HG03520 (cell line): ENCODE results near the gene EML5.

Experiments
- ATAC-seq: cut with Tn5 transposase; IDR thresholded peaks from one replicate; pipeline ENCODE4 v1.9.1; 2021; ENCODE audit warnings: mild to moderate bottlenecking, moderate library complexity; ENCODE audit not compliant: unreplicated experiment

Gene EML5

DNA sequence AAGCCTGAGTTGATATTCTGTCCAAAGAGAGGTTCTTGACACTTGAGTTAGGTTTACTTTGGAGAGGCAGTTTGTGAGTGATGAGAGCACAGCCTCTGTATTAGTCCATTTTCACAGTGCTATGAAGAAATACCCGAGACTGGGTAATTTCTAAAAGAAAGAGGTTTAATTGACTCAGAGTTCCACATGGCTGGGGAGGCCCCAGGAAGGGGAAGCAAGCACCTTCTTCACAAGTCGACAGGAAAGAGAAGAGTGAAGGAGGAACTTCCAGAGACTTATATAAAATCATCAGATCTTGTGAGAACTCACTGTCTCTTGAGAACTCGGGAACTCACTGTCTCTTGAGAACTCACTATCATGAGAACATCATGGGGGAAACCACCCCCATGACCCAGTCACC is 224.6 kb downstream of the EML5 start:
- no peak for ATAC-seq

DNA sequence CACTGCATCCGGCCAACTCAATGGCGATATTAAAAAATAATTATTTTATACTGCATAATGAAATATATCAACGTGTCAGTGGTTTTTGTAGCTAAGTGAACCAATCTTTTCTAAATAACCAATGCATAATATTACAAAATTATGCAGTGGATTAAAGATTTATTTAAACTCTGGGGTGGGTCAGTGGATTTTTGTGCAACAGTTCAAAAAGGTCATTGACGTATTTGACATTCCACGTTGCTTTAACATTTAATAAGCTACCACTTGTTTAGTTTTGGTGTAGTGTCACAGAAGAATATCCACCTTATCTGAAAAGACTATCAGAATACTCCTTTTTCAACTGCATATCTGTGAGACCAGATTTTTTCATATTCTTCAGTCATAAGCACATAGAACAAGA is 227.3 kb downstream of the EML5 start:
- ATAC-seq = no peak

DNA sequence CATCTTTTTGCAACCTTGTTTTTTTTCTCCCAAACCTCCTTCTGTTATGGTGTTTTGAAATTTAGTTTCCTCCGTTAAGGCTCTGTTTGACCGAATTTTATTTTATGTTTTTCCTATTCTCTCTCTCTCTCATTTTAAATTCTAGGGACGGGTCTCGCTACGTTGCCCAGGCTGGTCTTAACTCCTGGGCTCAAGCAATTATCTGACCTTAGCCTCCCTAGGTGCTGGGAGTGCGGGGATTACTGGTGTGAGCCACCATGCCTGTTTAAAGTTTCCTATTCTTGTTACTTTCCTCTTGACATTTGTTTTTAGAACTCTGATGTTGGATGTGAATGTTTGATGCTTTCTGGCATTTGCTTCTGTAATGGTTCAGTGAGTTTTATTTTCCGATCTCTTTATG is 228.9 kb downstream of the EML5 start:
- ATAC-seq = no peak

DNA sequence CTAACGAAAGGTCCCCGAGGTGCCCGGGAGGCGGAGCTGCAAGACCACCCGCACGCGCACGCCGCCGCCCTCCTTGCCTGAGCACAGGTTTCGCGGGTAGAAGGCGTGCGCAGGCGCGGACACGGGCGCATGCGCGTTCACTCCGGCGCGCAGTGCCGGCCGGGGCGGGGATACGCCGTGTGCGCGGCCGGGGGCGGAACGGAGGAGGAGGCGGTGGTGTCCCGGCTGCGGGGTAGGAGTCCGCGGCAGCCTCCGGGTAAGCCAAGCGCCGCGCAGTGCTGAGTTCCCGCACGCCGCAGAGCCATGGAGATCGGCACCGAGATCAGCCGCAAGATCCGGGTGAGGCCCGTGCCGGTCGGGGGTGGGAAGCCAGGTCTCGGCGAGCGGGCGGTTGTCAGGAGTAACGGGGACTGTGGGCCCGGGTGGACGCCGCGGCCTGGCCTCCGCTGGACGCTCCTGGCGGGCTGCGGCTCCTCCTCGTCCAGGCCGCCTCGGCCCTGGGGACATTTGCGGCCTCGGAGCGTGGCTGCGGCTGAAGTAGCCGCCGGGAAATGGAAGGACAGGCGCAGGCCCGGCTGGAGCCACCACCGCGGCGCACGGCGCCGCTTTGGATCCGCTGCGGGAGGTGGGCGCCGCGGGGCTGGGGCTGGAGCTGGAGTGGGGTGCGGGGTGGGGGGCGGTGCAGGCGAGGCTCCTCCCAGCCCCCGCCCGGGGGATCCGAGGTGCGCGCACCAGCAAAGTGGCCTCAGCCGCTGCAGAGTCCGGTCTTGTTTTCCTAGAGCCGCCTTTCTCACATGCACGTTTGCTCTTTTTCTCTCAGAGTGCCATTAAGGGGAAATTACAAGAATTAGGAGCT is 229.7 kb downstream of the EML5 start, which contains the start of gene ZC3H14:
TSS of gene ZC3H14 (plus strand) at position 207 of the 856 bp plus-strand sequence. CDS start at position 304, 97 bp downstream.
- peak; percentile 94 for ATAC-seq

DNA sequence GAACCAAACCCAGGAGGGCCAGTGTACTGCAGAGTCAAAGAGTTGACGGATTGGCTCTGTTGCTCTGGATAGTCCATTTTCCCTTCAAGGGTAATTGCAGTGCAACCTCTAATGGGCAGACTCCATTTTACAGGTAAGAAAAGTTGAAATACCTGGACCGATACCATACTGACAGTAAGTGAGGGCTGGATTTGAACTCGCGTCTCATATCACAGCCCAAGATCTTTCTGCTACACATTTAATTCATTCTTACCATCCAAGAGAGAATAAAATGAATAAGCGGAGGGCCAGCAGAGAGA is 230.3 kb downstream of the EML5 start:
- ATAC-seq = no peak
